Left renal cortex interstitium (tissue), 4 donors: ENCODE results near the gene TMTC4. TPM values are rescaled to one million over a fixed set of nuclear protein-coding genes. Genes with fewer than 3 reads are reported as not detected.
"Not testable (repeated sequence)": the region's sequence is repeated elsewhere in the genome, so short reads cannot be mapped to it uniquely, and the experiment has no call there.

Experiments used
- DNase-seq, 4 donors: peaks; one replicate each; pipeline ENCODE4 v3.0.0-alpha.2; 2013; ENCODE audit warnings: low read depth in 4 of 4, low spot score in 2 of 4, missing footprints in 1 of 4
- polyA plus RNA-seq, 4 donors: library from polyadenylated mRNA; unstranded; fragments of 120-200 nt; gene quantifications; one replicate each; pipeline ENCODE4 v1.2.1, GENCODE V29; 2013; ENCODE audit not compliant: insufficient read length in 4 of 4

Gene TMTC4
- polyA plus RNA-seq, 4 donors = 34.9 to 39.3 (median 37.1) TPM

- DNase-seq = no peak
These were observed 85.3 kb downstream of the TMTC4 start for GRCh38 chr13:100589178-100589725.

DNA sequence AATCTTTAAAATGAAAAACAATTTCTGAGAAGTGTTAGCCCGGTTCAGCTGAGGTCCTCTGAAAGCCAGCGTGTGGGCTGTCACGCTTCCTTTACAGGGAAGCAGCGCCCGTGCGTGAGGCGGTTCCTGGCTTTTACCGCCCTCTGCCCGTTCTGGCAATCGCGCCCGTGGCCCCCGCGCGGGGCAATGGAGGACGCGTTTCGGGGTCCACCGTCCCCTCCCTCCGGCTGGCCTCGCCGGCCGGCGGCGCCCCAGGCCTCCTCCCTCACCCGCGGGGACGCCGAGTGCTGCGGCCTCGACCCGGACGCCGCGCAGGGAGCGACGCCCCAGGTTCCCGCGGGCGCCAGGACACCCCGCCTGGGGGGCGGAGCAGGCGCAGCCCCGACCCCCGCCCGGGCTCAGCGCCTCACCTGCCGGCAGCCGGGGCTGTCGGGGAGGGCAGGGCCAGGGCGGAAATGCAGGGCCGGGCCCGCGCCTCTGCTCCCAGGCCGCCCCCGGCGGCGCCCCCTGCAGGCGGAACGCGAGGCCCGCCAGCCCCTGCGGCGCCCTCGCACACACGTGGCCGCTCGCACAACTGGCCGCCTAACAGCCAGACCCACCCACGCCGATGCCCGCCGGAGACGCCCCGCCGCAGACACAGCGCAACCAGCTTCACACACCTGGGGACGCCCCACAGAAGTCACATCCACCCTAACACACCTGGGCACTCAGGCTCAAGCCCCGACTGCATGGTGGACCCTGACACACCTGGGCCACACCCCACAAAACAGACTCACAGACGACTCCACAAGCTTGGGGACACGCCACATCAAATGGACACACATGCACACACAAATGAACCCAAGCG lies 86.0 kb downstream of the TMTC4 start, which contains the start of gene GGACT:
TSS of gene GGACT (minus strand) at position 459 of the 847 bp plus-strand sequence. CDS start 56,198 bp downstream, outside the sequence.
- peak in 2 of 4 donors; percentile 32 to 56 for DNase-seq

DNA sequence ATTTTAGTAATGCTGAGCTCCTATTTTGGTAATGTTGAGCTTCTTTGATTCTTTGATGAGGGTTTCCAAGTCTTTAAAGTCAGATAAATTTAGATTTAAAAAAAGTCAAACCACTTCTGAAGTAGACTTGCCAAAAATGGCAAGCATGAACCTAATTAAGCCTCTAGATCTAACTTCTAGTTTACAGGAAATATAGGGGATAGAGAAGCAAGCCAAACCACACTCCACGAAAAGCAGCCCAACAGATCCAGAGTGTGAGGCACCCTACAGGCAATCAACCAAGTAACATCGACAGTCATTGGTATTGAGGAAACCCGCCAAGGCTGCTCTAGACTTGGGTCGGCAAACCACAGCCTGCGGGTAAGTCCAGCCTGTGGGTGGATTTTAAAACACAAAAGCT lies 89.7 kb downstream of the TMTC4 start:
- no peak for DNase-seq

DNA sequence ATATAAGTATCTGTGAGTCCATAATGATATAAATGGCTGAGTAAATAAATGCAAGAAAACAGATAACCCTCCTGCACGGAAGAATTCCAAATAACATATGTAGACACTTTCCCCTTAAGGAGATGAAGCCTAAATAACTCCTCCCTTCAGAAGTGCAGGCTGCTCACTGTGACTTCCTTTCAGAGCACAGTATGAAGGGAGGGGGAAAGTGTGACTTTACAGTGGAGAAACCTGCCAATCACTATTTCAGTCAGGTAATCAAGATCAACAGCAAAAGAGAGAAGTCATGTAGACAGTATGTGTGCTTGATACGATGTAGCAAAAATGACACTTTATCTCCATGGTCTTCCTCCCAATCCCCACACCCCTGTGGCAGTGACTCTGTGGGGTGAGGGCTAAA lies 93.1 kb downstream of the TMTC4 start:
- DNase-seq = no peak

GRCh38 chr13:100581030-100581429 lies 93.6 kb downstream of the TMTC4 start:
- no peak for DNase-seq

GRCh38 chr13:100580045-100580444 lies 94.5 kb downstream of the TMTC4 start:
- no peak for DNase-seq

DNA sequence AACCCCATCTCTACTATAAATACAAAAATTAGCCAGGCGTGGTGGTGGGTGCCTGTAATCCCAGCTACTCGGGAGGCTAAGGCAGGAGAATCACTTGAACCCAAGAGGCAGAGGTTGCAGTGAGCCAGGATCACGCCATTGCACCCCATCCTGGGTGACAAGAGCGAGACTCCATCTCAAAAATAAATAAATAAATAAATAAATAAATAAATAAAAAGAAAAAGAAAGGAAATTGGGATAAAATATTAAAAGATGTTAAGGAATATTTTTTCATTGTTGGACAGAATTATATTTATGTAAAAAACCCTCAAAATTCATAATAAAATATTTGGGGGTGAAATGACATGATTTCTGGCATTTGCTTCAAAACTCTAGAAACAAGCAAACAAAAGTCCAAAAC lies 97.4 kb downstream of the TMTC4 start:
- DNase-seq = not testable (repeated sequence)

- peak in 1 of 4 donors; percentile 19 for DNase-seq
These were observed 101.5 kb downstream of the TMTC4 start for GRCh38 chr13:100573121-100573520.

DNA sequence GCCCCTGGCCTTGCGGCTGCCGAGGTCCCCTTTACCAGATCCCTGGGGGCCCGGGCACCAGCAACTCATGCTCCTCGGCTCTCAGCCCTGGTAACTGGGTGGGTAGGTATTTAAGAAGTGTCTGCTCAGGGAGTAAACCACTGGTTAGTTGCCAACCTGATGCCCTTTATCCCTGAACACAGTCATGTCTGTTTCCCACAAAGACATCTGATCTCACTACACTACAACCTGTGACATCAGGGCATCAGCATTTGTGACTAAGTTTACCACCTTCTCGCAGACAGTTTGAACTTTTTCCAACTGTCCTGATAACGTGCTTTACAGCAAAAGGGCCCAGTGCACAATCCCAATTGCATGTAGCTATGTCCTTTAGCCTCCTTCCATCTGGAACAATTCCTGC lies 108.1 kb downstream of the TMTC4 start:
- DNase-seq = no peak

DNA sequence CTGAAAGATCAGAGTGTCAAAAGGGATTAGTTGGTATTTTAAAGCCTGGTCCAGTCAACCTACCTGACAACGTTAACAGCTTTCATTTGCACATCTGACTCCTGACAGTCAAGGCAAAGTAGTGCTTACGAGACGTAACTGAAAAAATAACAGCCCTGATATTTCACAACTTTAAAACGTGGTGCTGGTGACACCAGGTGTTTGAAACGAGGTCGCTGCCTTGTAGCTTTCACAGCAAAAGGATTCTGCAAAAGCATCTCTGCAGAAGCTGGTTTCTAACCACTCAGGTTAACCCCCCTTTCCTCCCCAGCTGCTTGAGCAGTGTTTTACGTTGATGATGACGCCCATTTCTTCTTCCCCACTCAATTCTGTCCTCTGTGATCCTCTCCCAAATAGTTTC lies 109.3 kb downstream of the TMTC4 start:
- DNase-seq = no peak

- no peak for DNase-seq
These were observed 110.0 kb downstream of the TMTC4 start for GRCh38 chr13:100564444-100565223.

DNA sequence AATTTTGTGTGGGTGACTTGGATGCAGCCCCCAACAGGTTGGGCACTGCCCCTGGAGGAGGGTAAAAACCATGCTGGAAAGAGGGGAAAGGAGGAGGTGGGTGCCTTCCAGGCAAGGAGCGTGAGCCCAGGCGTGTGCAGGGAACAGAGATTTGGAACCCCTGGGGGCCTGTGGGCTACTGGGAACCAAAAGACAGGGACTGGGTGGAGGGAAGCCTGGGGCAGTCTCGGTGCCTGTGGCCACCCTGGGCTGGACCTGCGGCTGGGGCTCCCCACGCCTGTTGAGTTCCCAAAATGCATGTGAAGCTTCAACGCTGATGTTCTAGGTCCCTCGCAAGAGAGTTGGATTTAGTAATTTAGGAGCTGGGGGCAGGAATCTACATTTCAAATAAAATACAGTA lies 110.8 kb downstream of the TMTC4 start:
- no peak for DNase-seq

GRCh38 chr13:100561599-100562204 lies 112.9 kb downstream of the TMTC4 start:
- DNase-seq = no peak

GRCh38 chr13:100561158-100561499 lies 113.5 kb downstream of the TMTC4 start:
- no peak for DNase-seq

DNA sequence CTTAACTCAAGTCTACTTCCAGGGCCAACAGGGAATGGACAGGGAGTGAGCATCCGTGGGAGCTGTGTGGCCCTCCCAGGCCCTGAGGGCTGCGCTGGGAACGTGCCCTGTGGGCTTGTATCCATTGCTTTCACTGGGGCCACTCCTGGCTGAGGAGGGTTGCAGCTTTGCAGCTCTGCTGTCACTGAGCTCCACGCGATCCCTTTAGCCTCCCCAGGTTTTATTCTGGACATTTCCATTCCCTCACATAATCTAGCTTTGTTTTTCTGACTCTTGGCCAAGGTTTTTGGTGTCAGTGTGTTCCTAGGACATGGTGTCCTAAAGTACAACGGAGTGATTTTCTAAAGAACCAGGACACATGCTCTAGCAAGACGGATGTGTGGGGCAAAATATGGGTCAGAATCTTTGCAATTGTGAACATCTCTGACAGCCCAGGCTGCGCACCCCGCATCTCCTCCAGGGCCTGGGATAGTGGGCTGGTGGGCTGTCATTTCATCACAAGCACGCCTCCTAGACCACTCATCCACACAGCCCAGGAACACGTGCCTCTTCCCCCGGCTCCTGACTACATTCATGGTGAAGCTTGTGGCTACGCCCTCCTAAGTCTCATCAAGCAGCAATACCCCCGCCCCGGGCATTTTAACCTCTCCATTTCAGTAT lies 114.0 kb downstream of the TMTC4 start:
- DNase-seq = no peak

- no peak for DNase-seq
These were observed 114.7 kb downstream of the TMTC4 start for GRCh38 chr13:100559886-100560285.
